HG02798 (cell line): ENCODE measurements around the gene IGLL1.

Source experiments
- ATAC-seq: cut with Tn5 transposase; IDR thresholded peaks from one replicate; pipeline ENCODE4 v1.9.1; 2021; ENCODE audit warnings: mild to moderate bottlenecking; ENCODE audit not compliant: unreplicated experiment, poor library complexity

Gene IGLL1

DNA sequence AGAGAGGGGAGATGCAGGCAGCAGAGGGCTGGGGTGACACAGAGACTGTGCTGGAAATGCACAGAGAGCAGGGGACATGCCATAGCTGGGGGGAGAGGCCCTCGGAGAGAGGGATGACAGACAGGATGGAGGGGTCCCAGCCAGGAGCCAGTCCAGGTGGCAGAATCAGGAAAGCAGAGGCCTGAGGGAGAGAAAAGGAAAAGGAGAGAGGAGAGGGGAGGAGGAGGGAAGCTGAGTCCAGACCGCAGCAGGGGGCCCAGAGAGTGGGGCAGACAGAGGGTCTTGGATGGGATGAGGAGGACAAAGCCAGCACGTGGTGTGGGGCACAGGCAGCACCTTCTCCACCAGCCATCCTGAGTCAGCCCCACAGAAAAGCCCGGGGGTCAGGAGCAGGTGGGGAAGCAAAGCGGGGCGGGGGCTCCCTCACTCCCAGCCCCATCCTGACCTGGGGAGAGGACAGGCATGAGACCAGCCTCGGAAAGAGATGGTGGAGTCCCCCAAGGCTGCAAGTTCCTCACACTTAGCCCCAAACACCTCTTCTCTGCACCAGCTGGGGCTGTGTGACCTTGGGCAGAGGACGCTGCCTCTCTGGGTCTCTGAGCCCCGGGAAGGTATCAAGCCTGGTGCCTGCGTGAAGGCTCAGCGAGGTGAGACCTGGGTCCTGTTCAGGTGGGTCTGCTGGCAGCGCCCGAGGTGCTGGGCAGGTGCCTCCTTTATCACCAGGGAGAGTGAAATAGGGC, 48.0 kb downstream of the IGLL1 start:
- no peak for ATAC-seq

DNA sequence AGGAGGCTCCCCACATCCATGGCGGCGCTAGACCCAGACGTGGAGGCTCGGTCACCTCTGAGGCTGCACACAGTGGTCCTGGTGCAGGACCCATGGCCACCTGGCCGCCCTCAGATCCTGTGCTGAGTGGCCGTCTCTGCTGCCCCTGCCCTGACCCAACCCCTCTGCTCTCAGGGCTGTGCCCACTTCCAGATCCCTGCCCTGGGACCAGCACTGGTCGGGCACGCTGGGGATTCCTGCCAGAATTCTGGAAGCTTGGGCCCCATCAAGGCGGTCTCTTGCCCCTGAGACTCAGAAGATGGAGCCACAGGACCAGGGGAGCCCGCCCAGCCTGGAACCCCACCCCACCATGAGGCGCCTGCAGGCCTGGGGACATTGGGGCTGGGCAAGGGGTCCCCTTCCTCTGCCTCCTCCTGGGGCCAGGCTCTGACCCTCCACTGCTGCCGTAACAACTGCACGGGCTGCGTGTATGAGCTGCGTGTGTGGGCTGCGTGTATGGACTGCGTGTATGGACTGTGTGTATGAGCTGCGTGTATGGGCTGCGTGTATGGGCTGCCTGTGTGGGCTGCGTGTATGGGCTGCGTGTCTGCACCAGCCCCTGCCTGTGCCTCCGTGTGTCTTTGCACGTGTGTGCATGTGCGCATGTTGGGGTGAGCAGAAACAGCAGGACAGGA, 48.7 kb downstream of the IGLL1 start:
- no peak for ATAC-seq

DNA sequence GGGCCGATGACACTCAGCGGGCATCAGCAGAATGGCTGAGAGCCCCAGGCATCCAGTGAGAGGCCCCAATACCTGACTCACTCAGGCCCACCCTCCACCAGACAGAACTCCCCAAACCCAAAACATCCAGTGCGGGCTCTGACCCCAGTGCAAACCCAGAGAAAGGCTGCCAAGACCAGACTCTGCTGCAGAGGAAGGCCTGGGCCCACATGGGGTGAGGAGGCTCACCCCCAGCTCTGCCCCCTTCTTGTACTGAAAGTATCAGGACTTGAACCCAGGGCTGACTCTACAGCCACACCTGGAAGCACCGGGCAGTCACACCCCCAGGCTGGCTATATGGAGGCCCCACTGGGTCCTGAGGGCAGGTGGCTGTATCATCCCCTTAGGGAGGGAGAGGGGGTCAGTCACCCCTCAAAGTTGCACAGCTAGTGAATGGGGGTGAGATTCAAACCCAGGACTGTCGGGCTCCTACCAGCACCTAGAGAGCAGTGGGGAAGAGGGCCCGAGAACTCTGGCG, 49.3 kb downstream of the IGLL1 start:
- no peak for ATAC-seq

DNA sequence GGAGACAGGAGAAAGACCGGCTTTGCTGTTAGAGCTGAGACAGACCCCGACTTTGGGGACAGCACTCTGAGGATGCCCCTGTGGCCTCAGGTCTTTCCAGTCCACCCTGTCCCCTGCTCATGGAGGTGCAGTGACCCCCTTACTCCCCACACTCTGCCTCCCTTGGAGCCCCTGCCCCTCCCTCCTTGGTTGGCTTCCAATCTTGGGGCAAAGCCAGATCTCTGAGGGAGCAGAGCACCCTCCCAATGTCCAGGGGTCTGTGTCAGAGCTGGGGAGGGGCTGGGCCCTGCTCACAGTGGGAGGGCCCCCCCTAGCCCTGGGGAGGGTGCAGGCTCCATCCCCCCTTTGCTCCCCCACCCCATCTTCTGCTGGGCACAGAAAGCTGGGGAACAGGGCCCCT, 50.0 kb downstream of the IGLL1 start:
- no peak for ATAC-seq

DNA sequence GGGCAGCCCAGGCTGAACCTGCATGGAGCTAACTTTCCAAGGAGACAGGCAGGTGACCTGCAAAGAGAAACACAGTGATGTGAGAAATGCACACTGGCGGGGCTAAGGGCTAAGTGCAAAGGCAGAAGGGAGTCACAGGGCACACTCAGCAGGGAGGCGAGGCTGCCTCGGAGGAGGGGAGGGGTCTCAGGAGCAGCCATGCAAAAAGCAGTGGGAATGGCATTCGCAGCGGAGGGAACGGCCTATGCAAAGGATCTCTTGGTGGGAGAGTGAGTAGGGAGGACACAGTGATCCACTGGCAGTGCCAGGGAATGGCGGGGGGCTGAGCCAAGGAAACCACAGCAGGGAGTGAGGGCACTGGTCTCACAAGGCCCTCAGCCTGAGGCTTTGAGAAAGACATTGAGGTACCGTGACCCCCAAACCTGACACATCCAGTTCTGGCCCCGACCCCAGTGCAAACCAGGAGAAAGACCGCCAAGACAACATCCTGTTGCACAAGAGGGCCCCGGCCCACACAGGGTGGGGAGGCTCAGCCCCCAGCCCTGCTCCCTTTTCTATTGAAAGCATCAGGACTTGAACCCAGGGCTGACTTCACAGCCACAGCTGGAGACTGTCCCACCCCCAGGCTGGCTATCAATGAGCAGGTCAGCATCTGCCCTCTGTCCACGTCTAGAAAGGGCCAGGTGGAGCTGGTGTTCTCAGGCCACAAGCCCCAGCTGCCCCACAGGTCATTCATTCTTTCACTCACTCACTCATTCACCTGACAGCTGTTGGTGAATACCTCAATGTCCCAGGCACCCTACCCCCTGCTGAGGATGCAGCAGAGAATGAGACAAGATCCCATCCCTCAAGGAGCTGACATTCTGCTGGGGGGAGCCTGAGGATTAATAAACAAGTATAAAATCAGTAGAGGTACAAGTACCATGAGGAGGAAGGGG, 50.7 kb downstream of the IGLL1 start:
- no peak for ATAC-seq

DNA sequence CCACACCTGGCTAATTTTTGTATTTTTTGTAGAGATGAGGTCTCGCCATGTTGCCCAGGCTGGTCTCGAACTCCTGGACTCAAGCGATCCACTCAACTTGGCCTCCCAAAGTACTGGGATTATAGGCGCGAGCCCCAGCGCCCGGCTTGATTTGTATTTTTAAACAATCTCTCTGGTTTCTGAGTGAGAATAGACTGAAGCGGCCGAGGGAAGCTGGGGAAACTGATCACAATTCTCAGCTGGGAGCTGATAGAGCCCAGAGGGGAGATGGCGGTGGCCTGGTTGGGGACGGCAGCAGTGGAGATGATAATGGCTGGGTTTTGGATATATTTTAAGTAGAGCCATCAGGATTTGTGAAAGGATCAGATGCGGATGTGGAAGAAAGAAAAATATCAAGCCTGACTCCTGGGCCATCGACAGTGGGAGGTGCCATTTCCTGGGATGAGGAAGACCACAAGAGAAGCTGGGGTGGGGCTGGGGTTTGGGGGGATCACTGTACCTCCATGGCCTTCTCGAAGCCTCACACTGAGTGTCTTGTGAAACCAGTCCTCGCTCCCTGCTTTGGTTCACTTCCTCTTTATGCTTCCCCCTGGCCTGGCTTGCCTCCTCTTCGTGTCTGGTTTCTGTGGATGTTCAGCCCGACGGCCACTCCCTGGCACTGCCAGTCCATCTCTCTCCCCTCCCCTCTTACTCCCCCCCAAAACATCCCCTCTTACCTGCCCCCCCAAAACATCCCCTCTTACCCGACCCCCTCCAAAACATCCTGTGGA, 51.9 kb downstream of the IGLL1 start:
- ATAC-seq, result no peak

DNA sequence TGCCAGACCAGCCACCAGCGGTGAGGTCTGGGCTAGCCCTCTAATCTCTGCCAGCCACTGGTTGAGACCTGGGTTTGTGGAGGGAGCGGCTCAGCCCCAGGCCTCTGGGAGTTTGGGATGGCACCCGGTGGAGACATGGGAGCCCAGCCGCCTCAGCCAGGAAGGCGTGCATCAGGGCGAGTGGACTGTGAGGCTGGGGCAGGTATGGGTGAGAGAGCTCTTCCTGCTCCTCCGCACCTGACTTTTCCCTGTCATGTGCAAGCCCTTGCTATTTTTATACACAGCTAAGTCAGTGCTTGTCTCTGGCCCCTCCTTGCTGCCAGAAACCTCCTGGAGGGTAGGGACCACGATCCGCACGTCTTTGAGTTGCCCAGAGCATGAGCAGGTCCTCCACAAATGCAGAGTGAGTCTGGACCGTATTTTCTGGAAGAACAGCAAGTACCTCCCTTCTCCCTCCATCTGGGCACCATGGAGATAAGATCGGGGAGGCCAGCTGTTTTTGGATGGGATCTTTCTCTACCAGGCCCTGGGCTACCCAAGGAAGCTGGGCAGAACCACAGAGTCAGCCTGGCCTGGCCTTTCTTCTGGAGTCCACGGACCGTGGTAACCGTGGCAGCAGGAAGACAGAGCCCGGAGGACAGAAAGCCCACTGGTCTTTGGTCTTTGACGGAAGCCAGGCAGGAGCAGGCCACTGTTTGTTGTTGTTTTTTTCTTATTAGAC, 53.3 kb downstream of the IGLL1 start:
- ATAC-seq, result no peak

DNA sequence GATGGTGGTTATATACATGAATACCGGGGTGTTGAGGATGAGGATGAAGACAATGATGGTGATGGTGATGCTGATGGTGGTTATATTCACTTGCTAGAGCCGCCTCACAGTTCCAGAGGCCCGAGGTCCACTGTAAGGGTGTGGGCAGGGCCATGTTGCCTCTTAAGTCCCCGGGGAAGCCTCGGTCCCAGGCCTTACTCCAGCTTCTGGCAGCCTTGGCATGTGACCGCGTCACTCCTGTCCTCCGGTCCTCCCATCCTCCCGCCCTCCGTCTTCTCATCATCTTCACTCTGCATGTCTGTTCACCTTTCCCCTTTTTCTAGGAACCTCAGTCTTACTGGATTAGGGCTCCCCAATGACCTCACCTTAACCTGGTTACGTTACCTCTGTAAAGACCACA, 54.6 kb downstream of the IGLL1 start:
- ATAC-seq, result no peak

DNA sequence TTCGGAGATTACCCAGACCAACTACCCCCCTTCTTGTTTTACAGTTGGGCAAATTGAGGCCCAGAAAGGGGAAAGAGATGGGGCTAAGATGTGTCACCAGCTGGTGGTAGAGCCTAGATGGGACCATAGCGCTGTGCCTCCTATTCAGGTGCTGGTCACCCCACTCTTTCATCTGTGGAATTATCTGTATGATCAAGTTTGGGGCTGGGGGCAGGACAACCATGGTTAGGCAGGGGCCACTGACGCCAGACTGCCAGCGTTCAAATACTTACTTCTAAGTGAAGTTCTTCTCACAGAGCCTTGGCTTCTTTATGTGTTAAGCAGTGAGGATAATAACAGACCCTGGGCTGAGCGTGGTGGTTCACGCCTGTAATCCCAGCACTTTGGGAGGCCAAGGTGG, 55.9 kb downstream of the IGLL1 start:
- ATAC-seq, result no peak

DNA sequence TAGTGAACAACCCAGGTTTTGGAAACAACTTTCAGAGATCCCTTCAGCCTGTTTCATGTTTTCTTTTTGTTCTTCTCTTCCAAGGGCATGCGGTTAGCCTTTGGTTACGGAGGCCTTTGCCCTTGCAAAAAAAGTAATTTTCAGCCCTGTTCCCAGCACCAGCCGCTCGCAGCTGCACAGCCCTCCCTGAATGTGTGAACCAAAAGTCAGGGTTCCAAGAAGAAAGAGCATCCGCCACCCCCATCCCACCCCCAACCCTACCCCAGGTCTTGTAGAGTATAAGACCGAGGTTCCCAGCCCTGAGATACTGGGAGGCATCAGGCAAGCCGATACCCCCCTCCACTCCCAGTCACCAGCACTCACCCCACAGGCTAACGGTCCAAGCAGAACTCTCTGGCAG, 56.4 kb downstream of the IGLL1 start:
- ATAC-seq, result no peak
